ENCODE measurements around the gene ALKBH3. TPM values are rescaled to one million over a fixed set of nuclear protein-coding genes. Genes with fewer than 3 reads are reported as not detected.

The ALKBH3 gene
- total RNA-seq, 1 donor from 2014 or later = 27.7 TPM

DNA sequence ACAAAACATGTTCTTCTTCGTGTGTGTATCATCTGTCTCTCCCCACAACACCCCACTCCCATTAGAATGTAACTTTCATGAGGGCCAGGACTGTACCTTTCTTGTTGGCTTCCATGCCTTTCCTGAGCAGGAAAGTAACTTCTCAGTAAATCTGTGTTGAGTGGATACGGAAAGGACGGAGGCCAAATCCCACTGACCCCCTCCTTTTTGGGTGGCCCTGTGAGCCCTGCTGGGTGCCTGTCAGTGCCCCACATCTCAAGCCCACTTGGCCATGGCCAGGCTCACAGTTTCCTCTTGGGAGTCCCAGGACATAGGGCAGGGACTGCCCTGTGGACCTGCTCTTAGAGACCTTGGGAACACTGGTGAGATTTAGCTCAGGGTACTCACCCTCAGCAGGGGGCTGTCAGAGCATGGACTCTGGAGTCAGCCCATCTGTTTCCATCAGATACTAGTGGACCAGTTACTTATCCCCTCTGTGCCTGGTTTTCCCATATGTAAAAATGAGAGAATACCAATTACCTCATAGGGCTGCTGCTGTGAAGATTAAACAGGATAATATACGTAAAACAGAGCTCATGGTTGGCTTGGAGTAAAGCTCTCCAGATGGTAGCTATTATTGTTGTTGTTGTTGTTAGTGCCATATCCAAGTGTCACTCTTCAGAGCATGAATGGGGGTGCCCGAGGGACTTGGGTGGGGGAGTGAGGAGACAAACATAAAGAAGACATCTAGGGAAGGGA, 60.8 kb downstream of the ALKBH3 start:
- ATAC-seq (no peak), DNase-seq (no peak)
- intact Hi-C loops (cut with DNase I) = loop anchor here (10.0 kb wide), 2 partner anchors 47 to 93 kb away; no protein-coding TSS in a partner anchor
- Histone ChIP-seq H3K36me3 (no peaks in the 10 kb centered on the region), H3K27me3 (peaks cover 20% of the 10 kb centered on the region), H3K4me3 (peak overlapping the region; percentile 64), H3K9me3 (no peaks in the 10 kb centered on the region), H3K27ac (peak overlapping the region; percentile 74), H3K4me1 (peaks cover 24% of the 10 kb centered on the region)
- TF ChIP-seq, protein P1, sequence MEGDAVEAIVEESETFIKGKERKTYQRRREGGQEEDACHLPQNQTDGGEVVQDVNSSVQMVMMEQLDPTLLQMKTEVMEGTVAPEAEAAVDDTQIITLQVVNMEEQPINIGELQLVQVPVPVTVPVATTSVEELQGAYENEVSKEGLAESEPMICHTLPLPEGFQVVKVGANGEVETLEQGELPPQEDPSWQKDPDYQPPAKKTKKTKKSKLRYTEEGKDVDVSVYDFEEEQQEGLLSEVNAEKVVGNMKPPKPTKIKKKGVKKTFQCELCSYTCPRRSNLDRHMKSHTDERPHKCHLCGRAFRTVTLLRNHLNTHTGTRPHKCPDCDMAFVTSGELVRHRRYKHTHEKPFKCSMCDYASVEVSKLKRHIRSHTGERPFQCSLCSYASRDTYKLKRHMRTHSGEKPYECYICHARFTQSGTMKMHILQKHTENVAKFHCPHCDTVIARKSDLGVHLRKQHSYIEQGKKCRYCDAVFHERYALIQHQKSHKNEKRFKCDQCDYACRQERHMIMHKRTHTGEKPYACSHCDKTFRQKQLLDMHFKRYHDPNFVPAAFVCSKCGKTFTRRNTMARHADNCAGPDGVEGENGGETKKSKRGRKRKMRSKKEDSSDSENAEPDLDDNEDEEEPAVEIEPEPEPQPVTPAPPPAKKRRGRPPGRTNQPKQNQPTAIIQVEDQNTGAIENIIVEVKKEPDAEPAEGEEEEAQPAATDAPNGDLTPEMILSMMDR (IDR thresholded peaks at IDR 0.05) = no peak

DNA sequence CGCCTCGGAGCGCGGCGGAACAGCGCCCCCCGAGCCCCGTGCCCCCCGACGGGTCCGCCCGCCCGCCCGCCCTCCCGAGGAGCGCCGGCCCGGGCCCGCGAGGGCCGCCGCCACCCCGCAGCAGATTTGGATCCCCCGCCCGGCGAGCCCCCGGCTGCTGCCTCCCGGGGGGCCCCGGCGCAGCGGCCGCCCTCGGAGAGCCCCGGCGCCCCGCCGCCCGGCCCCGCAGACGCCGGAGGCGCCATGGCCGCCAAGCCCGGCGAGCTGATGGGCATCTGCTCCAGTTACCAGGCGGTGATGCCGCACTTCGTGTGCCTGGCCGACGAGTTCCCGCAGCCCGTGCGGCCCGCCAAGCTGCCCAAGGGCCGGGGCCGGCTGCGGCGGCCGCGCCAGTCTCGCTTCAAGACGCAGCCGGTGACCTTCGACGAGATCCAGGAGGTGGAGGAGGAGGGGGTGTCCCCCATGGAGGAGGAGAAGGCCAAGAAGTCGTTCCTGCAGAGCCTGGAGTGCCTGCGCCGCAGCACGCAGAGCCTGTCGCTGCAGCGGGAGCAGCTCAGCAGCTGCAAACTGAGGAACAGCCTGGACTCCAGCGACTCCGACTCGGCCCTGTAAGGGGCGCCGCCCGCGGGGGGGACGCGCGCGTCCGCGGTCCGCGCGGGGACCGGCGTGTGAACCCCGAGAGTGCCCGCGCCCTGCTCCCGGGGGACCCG, 62.2 kb downstream of the ALKBH3 start:
- Histone ChIP-seq H3K9me3 (no peaks in the 10 kb centered on the region), H3K27me3 (peaks cover 20% of the 10 kb centered on the region), H3K36me3 (no peaks in the 10 kb centered on the region), H3K27ac (peak overlapping the region; percentile 86), H3K4me3 (peak overlapping the region; percentile 64), H3K4me1 (peaks cover 20% of the 10 kb centered on the region)
- ATAC-seq = peak; percentile 1
- TF ChIP-seq, protein P1 (IDR thresholded peaks at IDR 0.05) = no peak
- peak; percentile 68 for DNase-seq
- intact Hi-C loops (cut with DNase I) = loop anchor here (10.0 kb wide), 2 partner anchors 48 to 92 kb away; no protein-coding TSS in a partner anchor

DNA sequence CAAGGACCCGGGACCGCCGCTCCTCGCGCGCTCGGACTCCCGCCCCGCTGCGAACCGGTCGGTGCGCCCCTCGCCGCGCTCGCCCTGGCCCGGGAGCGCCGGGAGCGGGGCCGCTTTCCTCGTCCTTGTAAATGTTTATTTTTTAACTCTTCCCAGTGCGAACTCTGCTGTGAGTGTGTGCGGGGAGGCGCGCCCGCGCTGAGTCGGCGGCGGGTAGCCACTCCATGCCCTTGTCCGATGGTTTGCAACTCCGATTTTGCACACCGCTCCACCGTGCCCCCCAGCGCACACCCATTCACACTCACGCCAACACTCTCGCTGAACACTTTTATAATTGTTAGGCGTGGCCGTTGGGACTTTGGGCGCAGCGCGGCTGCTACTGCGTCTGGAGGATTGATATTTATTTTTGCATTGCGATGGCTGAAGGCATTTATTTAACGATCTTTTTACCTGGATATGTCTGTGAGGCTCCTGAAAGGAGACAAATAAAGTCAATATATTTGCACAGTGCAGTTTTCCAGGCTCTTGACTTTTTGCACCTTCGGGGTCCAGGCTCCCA, 62.8 kb downstream of the ALKBH3 start:
- DNase-seq (no peak), ATAC-seq (no peak)
- H3K4me1 ChIP-seq = peaks cover 20% of the 10 kb centered on the region
- H3K27ac ChIP-seq = peak overlapping the region; percentile 86
- H3K27me3 ChIP-seq = peaks cover 20% of the 10 kb centered on the region
- peak overlapping the region; percentile 64 for H3K4me3 ChIP-seq
- H3K9me3 ChIP-seq = no peaks in the 10 kb centered on the region
- TF ChIP-seq, protein P1 (IDR thresholded peaks at IDR 0.05) = no peak
- intact Hi-C loops (cut with DNase I) = loop anchor here (10.0 kb wide), 2 partner anchors 49 to 91 kb away; no protein-coding TSS in a partner anchor
- no peaks in the 10 kb centered on the region for H3K36me3 ChIP-seq

DNA sequence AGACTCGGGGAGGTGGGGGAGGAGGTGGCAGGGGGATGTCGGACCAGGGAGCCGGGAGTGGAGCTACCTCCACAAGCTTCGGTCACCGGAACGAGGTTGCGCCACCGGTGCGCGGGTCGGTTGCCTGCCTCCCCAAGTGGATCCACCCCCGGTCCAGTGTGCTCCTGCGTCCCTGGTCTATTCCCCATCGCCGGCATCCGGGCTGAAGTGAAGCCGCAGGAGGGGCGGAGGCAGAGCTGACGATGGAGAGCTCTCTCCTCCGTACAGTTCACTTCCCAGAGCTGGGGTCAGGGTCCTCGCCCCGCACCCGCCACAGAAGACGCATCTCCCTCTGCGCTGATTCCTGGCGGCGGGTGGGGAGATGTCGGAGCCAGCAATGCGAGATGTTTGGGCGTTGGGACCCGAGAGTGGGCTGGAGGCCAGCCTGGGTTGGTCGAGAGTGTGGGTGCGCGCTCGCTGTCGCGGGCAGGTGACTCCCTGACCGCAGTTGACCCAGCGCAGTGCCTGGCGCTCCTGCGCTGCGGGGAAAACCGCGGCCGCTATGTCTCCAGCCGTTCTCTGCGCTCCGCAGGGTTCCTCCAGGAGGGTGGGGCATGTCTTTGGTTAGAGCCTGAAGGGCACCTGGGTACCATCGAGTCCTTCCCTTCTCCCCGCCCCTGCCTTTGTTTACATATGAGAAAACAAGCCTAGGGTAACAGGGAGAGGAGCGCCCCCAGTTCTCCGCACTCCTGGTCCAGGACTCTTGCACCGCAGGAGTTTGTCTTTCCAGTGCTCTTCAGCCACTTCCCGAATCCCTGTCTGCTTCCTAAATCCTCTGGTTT, 63.5 kb downstream of the ALKBH3 start:
- peaks cover 20% of the 10 kb centered on the region for H3K4me1 ChIP-seq
- H3K27me3 ChIP-seq = peaks cover 20% of the 10 kb centered on the region
- no peaks in the 10 kb centered on the region for H3K36me3 ChIP-seq
- peak overlapping the region; percentile 86 for H3K27ac ChIP-seq
- ATAC-seq (peak; percentile 7), DNase-seq (peak; percentile 71)
- intact Hi-C loops (cut with DNase I) = loop anchor here (10.0 kb wide), 2 partner anchors 49 to 91 kb away; no protein-coding TSS in a partner anchor
- no peaks in the 10 kb centered on the region for H3K9me3 ChIP-seq
- peak overlapping the region; percentile 64 for H3K4me3 ChIP-seq
- TF ChIP-seq, protein P1 (IDR thresholded peaks at IDR 0.05) = no peak

DNA sequence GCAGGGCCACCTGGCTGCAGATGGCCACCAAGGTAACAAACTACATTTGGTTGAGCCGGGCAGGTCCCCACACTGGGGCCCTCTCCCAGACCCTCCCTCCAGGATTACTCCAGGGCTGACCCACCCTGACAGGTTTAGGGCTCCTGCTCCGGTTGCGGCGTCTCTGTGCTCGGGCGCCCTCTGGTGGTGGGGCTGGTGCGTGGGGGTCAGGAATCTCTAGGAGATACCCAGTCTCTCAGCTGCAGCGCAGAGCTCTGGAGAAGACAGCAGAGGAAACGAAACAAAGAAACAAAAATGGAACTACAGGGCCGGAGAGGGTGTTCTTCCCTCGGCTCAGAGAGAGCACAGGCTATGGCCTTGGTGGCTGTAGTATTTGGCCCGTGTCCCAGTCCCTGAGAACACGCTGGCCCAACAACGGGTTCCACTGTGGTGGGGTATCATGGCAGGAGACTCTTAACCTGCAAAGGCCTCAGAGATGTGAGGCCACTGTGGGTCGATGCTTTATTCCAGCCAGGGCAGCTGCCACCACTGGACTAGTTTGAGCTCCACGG, 64.2 kb downstream of the ALKBH3 start:
- peaks cover 20% of the 10 kb centered on the region for H3K4me1 ChIP-seq
- H3K4me3 ChIP-seq = peak overlapping the region; percentile 64
- peaks cover 20% of the 10 kb centered on the region for H3K27me3 ChIP-seq
- intact Hi-C loops (cut with DNase I) = loop anchor here (10.0 kb wide), 2 partner anchors 50 to 90 kb away; no protein-coding TSS in a partner anchor
- H3K9me3 ChIP-seq = no peaks in the 10 kb centered on the region
- DNase-seq (peak; percentile 92), ATAC-seq (peak; percentile 69)
- H3K27ac ChIP-seq = peak overlapping the region; percentile 86
- TF ChIP-seq, protein P1 (IDR thresholded peaks at IDR 0.05) = peak; percentile 85
- no peaks in the 10 kb centered on the region for H3K36me3 ChIP-seq
